IMR-90 (cell line): ENCODE results near the gene HOXC12. TPM values are rescaled to one million over a fixed set of nuclear protein-coding genes. Genes with fewer than 3 reads are reported as not detected.

Experiments
- ATAC-seq: fragments of 200-7000 bp; cut with Tn5 transposase; 2 replicates; pipeline ENCODE4 v1.9.1; 2020; ENCODE audit warnings: low read depth, mild to moderate bottlenecking, moderate library complexity
- BruUV-seq: library from RNA; stranded (reverse); fragments of 400-500 nt; replicated peaks from 2 replicates; lab custom pipeline; 2021; lab: Mats Ljungman, UMichigan
- CTCF ChIA-PET: fragments of 300-600 bp; formaldehyde crosslinking; extraction: SDS; loops from one replicate; lab custom pipeline; 2021; ENCODE audit warnings: antibody characterized with exemption; lab: Yijun Ruan, JAX
- POLR2A ChIA-PET: fragments of 300-600 bp; sonication (Branson Sonifier 250); formaldehyde crosslinking; loops from one replicate; lab custom pipeline; 2022; ENCODE audit warnings: antibody characterized with exemption; ENCODE audit not compliant: unreplicated experiment; lab: Charles Lee
- DNase-seq: peaks from one replicate; pipeline ENCODE4 v3.0.0; 2013
- H2AFZ ChIP-seq: replicated peaks from 2 replicates; pipeline ENCODE3; 2013; ENCODE audit warnings: low read length, mild to moderate bottlenecking; ENCODE audit not compliant: poor library complexity
- H2AK5ac ChIP-seq: 2 replicates; pipeline ENCODE4 v1.6.1; 2013; ENCODE audit warnings: low read depth, low read length, inconsistent platforms
- H2AK9ac ChIP-seq: replicated peaks from 2 replicates; pipeline ENCODE3; 2013; ENCODE audit warnings: mild to moderate bottlenecking, low read depth, low read length, moderate library complexity; ENCODE audit not compliant: poor library complexity
- H2BK120ac ChIP-seq: 2 replicates; pipeline ENCODE4 v1.6.1; 2013; ENCODE audit warnings: low read depth, low read length, inconsistent platforms
- H2BK15ac ChIP-seq: 3 replicates; pipeline ENCODE4 v1.6.1; 2013; ENCODE audit warnings: low read depth, low read length, inconsistent platforms
- H2BK20ac ChIP-seq: 2 replicates; pipeline ENCODE4 v1.6.1; 2013; ENCODE audit warnings: low read depth, mild to moderate bottlenecking, inconsistent platforms, low read length, moderate library complexity
- H2BK5ac ChIP-seq: 2 replicates; pipeline ENCODE4 v1.6.1; 2013; ENCODE audit warnings: mild to moderate bottlenecking, low read depth, low read length, inconsistent platforms; ENCODE audit not compliant: poor library complexity, severe bottlenecking
- H3K14ac ChIP-seq: replicated peaks from 2 replicates; pipeline ENCODE4 v1.6.1; 2013; ENCODE audit warnings: low read depth, low read length, inconsistent platforms
- H3K18ac ChIP-seq: 2 replicates; pipeline ENCODE4 v1.6.1; 2013; ENCODE audit warnings: low read depth, low read length, control low read depth
- H3K23ac ChIP-seq: 2 replicates; pipeline ENCODE4 v1.6.1; 2013; ENCODE audit warnings: low read depth, low read length, inconsistent platforms
- H3K27ac ChIP-seq: 2 replicates; pipeline ENCODE4 v1.5.1; 2013; ENCODE audit warnings: mild to moderate bottlenecking, control low read depth, low read length; ENCODE audit not compliant: insufficient read depth
- H3K27me3 ChIP-seq: 2 replicates; pipeline ENCODE4 v1.6.1; 2013; ENCODE audit warnings: low read length; ENCODE audit not compliant: control insufficient read depth, insufficient read depth
- H3K36me3 ChIP-seq: 2 replicates; pipeline ENCODE4 v1.6.1; 2013; ENCODE audit warnings: low read length, mixed read lengths; ENCODE audit not compliant: control insufficient read depth, insufficient read depth
- H3K4ac ChIP-seq: 2 replicates; pipeline ENCODE4 v1.6.1; 2013; ENCODE audit warnings: low read depth, low read length, inconsistent platforms
- H3K4me1 ChIP-seq: 2 replicates; pipeline ENCODE4 v1.6.1; 2013; ENCODE audit warnings: low read length, mixed read lengths; ENCODE audit not compliant: control insufficient read depth, insufficient read depth
- H3K4me2 ChIP-seq: 2 replicates; pipeline ENCODE4 v1.6.1; 2013; ENCODE audit warnings: low read depth, mild to moderate bottlenecking, control low read depth, low read length, moderate library complexity
- H3K4me3 ChIP-seq: 2 replicates; pipeline ENCODE4 v1.5.1; 2013; ENCODE audit warnings: low read depth, mild to moderate bottlenecking, control low read depth, low read length, moderate library complexity; ENCODE audit not compliant: insufficient read depth
- H3K56ac ChIP-seq: 2 replicates; pipeline ENCODE4 v1.6.1; 2013; ENCODE audit warnings: low read length, inconsistent platforms; ENCODE audit not compliant: insufficient read depth; ENCODE audit errors: extremely low read depth
- H3K79me1 ChIP-seq, 2 experiments: 2 replicates each; pipeline ENCODE4 v1.6.1; 2013; ENCODE audit warnings: low read length in 2 of 2, inconsistent platforms in 1 of 2, low read depth in 1 of 2
- H3K9ac ChIP-seq: 2 replicates; pipeline ENCODE4 v1.6.1; 2013; ENCODE audit warnings: low read depth, low read length, control low read depth
- H3K9me1 ChIP-seq: 2 replicates; pipeline ENCODE4 v1.6.1; 2013; ENCODE audit warnings: low read length, inconsistent platforms; ENCODE audit not compliant: insufficient read depth
- H3K9me3 ChIP-seq: 2 replicates; pipeline ENCODE4 v1.6.1; 2013; ENCODE audit warnings: low read length; ENCODE audit not compliant: control insufficient read depth, insufficient read depth
- H4K20me1 ChIP-seq: 2 replicates; pipeline ENCODE4 v1.6.1; 2013; ENCODE audit warnings: low read length, inconsistent platforms; ENCODE audit not compliant: insufficient read depth
- H4K5ac ChIP-seq: 2 replicates; pipeline ENCODE4 v1.6.1; 2013; ENCODE audit warnings: mild to moderate bottlenecking, low read depth, low read length, control low read depth
- H4K8ac ChIP-seq, 2 experiments: 2 replicates each; pipeline ENCODE4 v1.6.1; 2013; ENCODE audit warnings: low read depth in 2 of 2, low read length in 2 of 2, control low read depth in 1 of 2, inconsistent platforms in 1 of 2
- H4K91ac ChIP-seq: 2 replicates; pipeline ENCODE4 v1.6.1; 2013; ENCODE audit warnings: low read depth, low read length, inconsistent platforms; ENCODE audit not compliant: insufficient read depth
- BHLHE40 ChIP-seq: fragments of 150-350 bp; IDR thresholded peaks from 2 replicates; pipeline ENCODE4 v1.6.1; 2016; ENCODE audit warnings: mild to moderate bottlenecking, low read depth, low read length
- CHD1 ChIP-seq: IDR thresholded peaks from 2 replicates; pipeline ENCODE4 v1.6.1; 2012; ENCODE audit warnings: low read depth, low read length, improper control_type of control experiment
- CTCF ChIP-seq: conservative IDR thresholded peaks from 2 replicates; pipeline ENCODE4 v1.5.1; 2012; ENCODE audit warnings: mild to moderate bottlenecking, low read depth, low read length, improper control_type of control experiment
- FOS ChIP-seq: fragments of 150-350 bp; IDR thresholded peaks from 2 replicates; pipeline ENCODE4 v1.6.1; 2016; ENCODE audit warnings: low read depth, low read length
- MAZ ChIP-seq: IDR thresholded peaks from 2 replicates; pipeline ENCODE4 v1.6.1; 2012; ENCODE audit warnings: low read depth, mild to moderate bottlenecking, low read length, improper control_type of control experiment, moderate library complexity, borderline replicate concordance
- RAD21 ChIP-seq: IDR thresholded peaks from 2 replicates; pipeline ENCODE4 v1.6.1; 2012; ENCODE audit warnings: low read length, improper control_type of control experiment
- RCOR1 ChIP-seq: IDR thresholded peaks from 2 replicates; pipeline ENCODE4 v1.6.1; 2012; ENCODE audit warnings: mild to moderate bottlenecking, low read length, improper control_type of control experiment; ENCODE audit not compliant: insufficient replicate concordance
- RFX5 ChIP-seq: IDR thresholded peaks from 2 replicates; pipeline ENCODE4 v1.8.0; 2012; ENCODE audit warnings: low read depth, mild to moderate bottlenecking, low read length, moderate library complexity
- WGBS, 2 experiments: methylation state at CpG; one replicate each; pipeline versions ENCODE4 v1.1.5 to v1.1.7; 2013; ENCODE audit warnings: missing lambda C conversion rate in 2 of 2; ENCODE audit not compliant: insufficient read length in 1 of 2; ENCODE audit errors: extremely low coverage in 2 of 2; 5-methylcytosine and 5-hydroxymethylcytosine counted together
- dilution Hi-C: fragments of 300-500 bp; cut with HindIII; formaldehyde crosslinking; loops from one replicate; pipeline ENCODE4 v1.14.3; 2018; ENCODE audit warnings: low sequenced_read_pairs; ENCODE audit not compliant: unreplicated experiment
- in situ Hi-C: fragments of 300-500 bp; cut with MboI; formaldehyde crosslinking; loops from 3 replicates; pipeline ENCODE4 v1.14.3; 2019; ENCODE audit warnings: low sequenced_read_pairs, inconsistent platforms, mixed read lengths
- intact Hi-C: fragments of 100-400 bp; cut with micrococcal nuclease; formaldehyde crosslinking; loops from 2 replicates; pipeline ENCODE4 v1.10.0; 2022
- polyA plus RNA-seq, 3 experiments: library from polyadenylated mRNA; depleted of rRNA; stranded (reverse); fragments of >200 nt; gene quantifications; 2 replicates each; pipeline ENCODE4 v1.2.3, GENCODE V29; 2012; ENCODE audit warnings: low replicate concordance in 1 of 3
- total RNA-seq: library from RNA; depleted of rRNA; stranded (reverse); fragments of >200 nt; gene quantifications from 2 replicates; pipeline ENCODE4 v1.2.3, GENCODE V29; 2012
- TF ChIP-seq, protein P1 (sequence below): fragments of 150-350 bp; IDR thresholded peaks from 2 replicates; pipeline ENCODE4 v1.6.1; 2016; ENCODE audit warnings: low read depth, mild to moderate bottlenecking, low read length, moderate library complexity, borderline replicate concordance
- TF ChIP-seq, protein P2 (sequence below): fragments of 150-350 bp; IDR thresholded peaks from 2 replicates; pipeline ENCODE4 v1.6.1; 2017; ENCODE audit warnings: mild to moderate bottlenecking, antibody characterized with exemption, low read length, low read depth

HOXC12 gene
- total and polyA plus RNA-seq, 2 of the 4 experiments (the other 2 are of a cell fraction), result not detected

DNA sequence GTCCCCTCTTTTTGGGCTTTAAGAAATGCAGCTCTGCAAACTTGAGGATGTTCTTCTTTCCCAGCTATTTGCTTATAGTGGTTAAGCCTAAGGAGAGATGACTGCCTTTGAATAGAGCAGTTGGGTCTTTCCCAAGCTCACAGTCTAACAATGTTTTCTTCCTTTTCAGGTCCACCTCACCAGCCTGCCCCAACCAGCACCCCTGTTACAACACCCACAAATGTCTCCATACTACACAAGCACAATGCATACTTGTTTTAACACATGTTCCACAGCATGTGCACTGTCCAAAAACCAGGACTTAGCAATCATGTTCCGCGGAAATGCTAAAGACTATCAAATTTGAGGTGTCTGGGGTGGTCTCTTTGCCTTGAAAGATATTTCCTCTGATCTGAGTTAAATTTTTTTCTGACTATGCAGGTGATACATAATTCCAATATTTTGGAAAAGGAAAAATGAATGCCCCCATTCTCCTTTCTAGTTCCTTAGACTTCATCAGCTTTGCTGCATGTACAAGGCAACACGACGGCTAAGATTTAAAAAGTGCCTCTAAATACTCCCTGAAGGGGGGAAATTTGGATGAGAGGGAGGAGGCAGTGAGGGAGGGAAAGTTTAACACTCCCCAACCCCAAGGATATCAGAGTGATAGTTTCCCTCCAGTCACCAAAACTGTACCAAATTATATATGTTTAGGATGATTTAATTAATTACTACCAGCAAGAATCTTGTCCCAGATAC is 22.7 kb upstream of the HOXC12 start:
- Histone ChIP-seq H2AK5ac (no peak overlapping the region), H4K8ac (no peak overlapping the region), H3K27ac (no peak overlapping the region), H3K23ac (no peak overlapping the region), H3K27me3 (peaks cover 88% of the 10 kb centered on the region), H3K9me3 (peaks cover 6% of the 10 kb centered on the region; the same call in 1 of the 2 replicates), H3K4me3 (no peak overlapping the region), H3K4ac (no peak overlapping the region), H2BK120ac (no peak overlapping the region), H2BK20ac (no peak overlapping the region), H3K9ac (no peak overlapping the region), H2AK9ac (no peak overlapping the region), H3K56ac (no peak overlapping the region), H4K20me1 (no peaks in the 10 kb centered on the region), H2BK15ac (no peak overlapping the region), H3K79me1 (no peaks in the 10 kb centered on the region), H3K4me1 (no peaks in the 10 kb centered on the region), H3K9me1 (no peaks in the 10 kb centered on the region), H2BK5ac (no peak overlapping the region), H3K36me3 (no peaks in the 10 kb centered on the region), H2AFZ (no peak overlapping the region), H3K18ac (no peak overlapping the region), H4K5ac (no peak overlapping the region), H3K4me2 (no peak overlapping the region), H3K14ac (no peak overlapping the region), H4K91ac (no peak overlapping the region)
- no TSS peak for BruUV-seq
- DNase-seq (no peak), ATAC-seq (no peak)
- intact Hi-C loops, result no loop called here
- ChIA-PET POLR2A (no interaction called here), CTCF (no interaction called here)
- TF ChIP-seq RAD21 (no peak), FOS (no peak), CHD1 (no peak), MAZ (no peak), RCOR1 (no peak), BHLHE40 (no peak), CTCF (no peak), RFX5 (no peak)
- TF ChIP-seq, protein P1, sequence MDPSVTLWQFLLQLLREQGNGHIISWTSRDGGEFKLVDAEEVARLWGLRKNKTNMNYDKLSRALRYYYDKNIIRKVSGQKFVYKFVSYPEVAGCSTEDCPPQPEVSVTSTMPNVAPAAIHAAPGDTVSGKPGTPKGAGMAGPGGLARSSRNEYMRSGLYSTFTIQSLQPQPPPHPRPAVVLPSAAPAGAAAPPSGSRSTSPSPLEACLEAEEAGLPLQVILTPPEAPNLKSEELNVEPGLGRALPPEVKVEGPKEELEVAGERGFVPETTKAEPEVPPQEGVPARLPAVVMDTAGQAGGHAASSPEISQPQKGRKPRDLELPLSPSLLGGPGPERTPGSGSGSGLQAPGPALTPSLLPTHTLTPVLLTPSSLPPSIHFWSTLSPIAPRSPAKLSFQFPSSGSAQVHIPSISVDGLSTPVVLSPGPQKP, result no peak
- TF ChIP-seq, protein P2, sequence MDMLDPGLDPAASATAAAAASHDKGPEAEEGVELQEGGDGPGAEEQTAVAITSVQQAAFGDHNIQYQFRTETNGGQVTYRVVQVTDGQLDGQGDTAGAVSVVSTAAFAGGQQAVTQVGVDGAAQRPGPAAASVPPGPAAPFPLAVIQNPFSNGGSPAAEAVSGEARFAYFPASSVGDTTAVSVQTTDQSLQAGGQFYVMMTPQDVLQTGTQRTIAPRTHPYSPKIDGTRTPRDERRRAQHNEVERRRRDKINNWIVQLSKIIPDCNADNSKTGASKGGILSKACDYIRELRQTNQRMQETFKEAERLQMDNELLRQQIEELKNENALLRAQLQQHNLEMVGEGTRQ, result no peak
- WGBS, 2 experiments, result no CpG with 5 or more reads among the region's 4 CpGs
- dilution Hi-C loops, result no loop called here
- in situ Hi-C loops, result no loop called here
